CD4-positive, alpha-beta T cell treated with Interleukin-2 at 100 ng/mL for 4 hours (primary cell): ENCODE data around the gene ACSL4.
"Not testable (repeated sequence)": the region's sequence is repeated elsewhere in the genome, so short reads cannot be mapped to it uniquely, and the experiment has no call there.

Experiments used
- DNase-seq: peaks from one replicate; pipeline ENCODE4 v3.0.0-alpha.2; 2020; ENCODE audit warnings: low spot score

The ACSL4 gene

DNA sequence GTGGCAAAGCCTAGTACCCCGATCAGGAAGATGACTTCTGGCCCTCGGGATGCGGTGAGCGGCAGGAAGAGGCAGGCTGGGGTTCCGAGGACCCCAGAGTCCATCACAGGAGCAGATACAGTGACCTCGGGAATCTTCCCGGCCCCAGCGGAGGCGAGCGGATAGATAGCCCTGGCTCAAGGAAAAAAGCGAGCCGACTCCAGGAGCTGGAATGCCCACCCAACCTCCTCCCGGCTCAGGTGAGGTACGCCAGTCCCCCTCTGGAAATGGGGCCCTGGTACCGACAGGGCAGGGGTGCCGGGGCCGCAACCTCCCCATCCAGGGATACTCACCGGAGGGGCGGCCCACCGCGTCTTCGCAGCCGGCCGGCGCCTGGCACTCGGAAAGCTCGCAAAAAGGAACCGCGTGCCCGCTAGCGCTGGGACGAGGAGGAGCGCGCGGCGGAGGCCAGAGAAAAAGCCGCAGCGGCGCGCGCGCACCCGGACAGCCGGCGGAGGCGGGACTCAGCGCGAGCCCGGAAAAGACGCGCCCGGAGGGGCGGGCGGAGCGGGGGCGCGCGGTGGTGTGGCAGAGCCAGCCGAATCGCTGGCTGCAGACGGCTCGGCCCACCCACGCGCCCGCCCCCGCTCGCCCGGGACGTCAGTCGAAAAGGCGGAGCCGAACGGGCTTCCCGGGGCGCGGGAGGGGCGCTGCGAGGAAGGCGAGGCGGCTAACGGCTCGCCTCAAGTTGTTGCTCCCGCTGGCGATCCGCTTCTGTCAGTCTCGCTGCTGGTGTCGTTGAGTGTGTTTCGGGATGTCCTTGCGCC is at the start of gene ACSL4:
Gene ACSL4, minus strand, starts transcription at position 451 of the 806 bp plus-strand sequence. CDS start 49,894 bp downstream, outside the sequence.
- peak; percentile 82 for DNase-seq

DNA sequence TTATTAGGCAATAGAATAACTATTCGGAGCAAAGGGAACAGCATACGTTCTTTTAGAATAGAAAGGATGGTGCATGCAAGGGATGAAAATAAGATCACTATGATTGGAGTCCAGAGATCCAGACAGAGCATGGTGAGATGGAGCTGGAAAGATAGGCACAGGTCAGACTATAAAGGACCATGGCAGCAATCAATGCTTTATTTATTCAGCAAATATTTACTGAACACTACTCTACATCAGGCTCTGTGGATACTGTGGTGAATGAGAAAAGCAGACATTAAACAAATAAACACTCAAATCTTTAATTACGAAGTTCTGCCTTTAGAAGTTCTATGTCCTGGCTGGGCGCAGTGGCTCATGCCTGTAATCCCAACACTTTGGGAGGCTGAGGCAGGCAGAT is 44.7 kb upstream of the ACSL4 start:
- no peak for DNase-seq

DNA sequence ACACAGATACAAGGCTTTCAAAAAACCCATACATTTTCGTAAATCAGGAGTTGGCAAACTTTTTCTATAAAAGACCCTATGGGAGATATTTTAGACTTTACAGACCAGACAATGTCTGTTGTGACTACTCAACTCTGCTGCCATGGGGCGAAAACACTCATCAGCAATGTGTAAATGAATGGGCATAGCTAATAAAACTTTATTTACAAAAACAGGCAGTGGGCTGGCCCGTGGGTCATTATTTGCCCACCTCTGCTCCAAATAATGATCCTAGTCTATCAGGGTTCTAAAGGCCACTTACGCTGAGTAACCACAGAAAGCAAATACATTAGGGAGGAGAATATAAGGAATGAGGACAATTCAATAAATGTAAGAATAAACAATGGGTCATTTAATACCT is 43.9 kb upstream of the ACSL4 start:
- DNase-seq, result no peak

DNA sequence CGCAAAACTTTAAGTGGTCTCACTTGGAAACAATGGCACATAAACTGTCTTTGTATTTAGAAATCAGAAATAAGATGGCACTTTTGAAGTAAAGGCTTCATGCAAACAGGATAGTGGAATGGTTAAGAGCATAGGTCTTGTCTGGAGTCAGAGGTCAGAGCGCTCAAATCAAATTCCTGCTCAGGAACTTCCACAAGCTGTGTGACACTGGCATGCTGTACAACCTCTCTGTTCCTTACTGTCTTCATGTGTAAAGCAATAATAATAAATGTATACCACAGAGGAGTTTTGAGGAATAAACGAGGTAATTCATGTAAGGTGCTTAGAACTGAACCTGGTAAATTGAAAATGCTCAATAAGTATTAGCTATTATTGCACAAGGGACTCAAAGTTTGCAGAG is 43.4 kb upstream of the ACSL4 start:
- DNase-seq, result no peak

DNA sequence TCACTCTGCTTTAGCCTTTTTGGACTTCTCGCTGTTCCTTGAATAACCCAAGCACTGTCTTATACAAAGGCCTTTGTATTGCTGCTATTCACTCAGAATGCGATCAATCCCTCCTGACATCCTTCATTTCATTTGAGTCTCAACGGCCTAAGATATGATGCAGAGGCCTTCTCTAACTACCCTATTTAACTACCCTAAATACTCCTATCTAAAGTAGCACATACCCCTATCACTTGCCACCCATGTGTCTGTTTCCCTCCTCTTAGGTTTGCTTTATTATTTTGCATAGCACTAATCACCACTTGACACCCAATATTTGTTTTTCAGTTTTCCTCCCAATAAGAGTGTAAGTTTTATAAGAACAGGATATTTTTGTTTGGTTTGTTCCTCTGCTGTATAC is 42.3 kb upstream of the ACSL4 start:
- DNase-seq, result no peak

DNA sequence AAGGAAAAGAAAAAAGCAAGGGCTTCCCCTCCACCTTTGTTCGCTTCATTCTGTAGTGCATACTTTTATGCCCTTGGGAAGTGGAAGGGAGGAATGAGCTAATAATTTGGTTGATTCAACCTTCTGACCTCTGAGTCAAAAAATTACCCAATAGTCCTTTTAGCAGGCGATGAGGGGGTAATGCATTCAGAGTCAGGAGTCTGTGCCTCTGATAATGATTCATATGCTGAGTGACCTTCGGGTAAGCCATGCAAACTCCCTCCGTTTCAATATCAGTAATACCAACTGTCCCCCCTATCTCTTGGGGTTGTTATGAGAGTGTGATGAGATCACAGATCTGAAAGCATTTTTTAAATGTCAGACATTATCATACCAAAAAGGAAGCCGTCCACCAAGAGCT is 41.6 kb upstream of the ACSL4 start:
- no peak for DNase-seq

DNA sequence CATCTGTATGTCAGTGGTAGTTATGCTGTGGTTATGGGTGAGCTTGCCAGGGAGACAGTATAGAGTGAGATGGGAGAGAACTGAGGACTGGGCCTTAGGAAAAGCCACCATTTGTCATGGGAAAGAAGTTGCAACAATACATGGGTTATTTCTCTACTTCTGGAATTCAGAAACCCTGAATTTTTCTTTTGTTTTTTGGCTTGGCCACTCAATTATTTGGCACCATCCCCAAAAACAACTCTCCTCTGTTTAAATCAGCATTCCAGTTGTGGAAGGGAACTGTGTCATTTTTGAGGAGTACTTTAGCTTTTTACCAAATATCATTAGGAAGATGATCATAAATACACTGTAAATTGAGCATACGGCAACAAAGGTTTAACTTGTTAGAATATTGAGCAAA is 41.1 kb upstream of the ACSL4 start:
- DNase-seq, result no peak

DNA sequence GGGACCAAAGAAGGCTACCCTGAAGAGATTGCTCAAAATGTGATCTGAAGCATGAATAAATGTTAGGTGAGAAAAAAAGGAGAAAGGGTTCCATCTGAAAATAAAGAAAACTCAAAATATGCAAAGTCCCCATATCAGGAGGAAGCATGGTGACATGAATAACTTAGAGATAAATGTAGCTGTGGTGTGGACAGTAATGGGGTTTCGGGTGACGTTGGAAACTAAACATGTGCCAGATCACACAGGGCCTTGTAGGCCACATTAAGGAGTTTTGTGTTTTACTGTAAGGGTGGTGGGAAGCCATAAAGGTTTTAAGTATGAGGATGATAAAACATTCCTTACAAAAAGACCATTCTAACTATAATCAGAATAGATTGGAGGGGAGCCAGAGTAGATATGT is 40.3 kb upstream of the ACSL4 start:
- no peak for DNase-seq

DNA sequence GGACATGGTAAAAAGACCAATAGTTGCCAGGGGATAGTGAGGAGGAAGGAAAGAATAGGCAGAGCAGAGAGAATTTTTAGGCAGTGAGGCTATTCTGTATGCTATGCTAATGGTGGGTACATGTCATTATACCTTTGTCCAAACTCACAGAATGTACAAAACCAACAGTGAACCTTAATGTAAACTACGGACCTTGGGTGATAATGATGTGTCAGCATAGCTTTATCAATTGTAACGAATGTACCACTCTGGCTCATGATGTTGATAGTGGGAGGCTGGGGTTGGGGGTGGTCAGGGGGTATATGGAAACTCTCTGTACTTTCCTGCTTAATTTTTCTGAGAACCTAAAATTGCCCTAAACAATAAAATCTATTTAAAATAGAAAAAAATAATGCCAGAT is 37.7 kb upstream of the ACSL4 start:
- no peak for DNase-seq

DNA sequence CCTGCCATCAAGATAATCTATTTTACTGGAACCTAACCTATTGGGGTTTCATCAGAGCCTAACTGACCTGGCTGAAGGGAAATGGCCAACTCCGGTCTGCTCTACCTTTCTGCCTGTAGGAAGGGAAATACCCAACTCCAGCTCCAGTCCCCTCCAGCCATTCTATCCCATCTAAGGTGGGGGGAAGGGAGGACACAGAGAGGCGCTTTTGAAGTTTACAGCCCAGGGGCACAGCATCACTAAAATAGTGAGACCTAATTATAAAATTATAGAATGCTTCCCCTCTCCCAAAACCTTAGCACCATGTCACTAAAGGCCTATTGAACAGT is 27.8 kb upstream of the ACSL4 start:
- no peak for DNase-seq

DNA sequence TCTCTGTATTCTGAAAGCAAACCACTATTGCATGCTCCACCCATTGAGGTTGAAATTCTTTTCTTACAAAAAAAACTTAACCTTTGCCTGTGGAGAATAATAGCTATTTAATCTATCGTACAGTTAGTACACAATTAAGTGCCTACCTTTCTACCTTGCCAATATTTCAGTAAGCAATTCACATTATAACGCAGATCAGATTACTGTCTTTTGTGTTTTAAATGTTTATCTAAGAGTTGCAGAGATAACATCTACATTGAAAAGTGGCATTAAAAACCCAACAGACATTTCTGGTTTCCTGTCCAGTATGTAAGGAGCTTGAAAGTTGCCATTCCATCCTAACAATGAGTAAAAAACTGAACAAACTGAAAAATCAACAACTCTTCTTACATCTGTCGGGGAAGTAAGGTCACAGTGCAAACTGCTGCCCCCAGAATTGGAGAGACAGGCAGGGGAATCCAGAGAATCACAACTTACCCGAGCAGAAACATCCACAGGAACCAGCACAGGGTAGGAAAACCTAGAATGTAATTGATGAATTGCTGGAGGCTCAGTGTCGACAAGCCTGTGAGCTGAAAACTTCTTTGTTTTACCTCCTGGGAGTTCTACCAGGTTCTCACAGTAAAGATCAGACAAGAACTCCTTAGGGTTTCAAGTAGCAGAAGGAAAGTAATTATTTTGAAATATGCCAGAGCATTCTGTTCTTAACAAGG is 27.3 kb upstream of the ACSL4 start:
- no peak for DNase-seq

DNA sequence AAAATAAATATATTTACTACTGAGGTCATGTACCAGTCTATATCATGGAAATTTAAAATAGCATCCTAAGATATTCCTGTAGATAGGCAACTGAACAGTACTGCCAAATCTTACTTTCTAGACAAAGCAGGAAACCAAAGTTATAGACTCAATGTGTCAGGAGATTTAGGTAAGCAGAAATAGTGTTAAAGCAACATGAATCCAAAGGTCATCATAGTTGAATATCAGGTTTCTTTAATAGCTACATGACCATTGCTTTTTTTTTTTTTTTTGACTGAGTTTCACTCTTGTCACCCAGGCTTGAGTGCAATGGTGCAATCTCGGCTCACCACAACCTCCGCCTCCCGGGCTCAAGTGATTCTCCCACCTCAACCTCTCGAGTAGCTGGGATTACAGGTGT is 20.2 kb upstream of the ACSL4 start:
- DNase-seq, result no peak

DNA sequence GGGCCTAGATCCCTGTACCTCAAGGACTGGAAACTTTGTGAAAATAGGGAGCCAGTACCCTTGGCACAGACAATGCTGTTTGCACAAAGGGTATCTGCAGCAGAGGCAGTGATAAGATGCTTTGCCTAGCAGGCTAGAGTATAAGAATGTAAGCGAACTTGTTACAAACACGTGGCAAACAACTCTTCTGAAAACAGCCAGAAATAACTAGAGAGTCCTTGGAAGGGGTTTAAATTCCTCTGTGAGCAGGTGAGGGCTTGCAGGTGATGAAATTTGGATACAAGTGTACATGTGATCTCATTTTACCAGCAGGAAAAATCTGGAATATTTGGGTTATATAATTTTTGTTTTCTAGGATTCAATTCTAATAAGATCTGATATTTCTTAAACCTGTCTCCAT is 18.6 kb upstream of the ACSL4 start:
- no peak for DNase-seq

DNA sequence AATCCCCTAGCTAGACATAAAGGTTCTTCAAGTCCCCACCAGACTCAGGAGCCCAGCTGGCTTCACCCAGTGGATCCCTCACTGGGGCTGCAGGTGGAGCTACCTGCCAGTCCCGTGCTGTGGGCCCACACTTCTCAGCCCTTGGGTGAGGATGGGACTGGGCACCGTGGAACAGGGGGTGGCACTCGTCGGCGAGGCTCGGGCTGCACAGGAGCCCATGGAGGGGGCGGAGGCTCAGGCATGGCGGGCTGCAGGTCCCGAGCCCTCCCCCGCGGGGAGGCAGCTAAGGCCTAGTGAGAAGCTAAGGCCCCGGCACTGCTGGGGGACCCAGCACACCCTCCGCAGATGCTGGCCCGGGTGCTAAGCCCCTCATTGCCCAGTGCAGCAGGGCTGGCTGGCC is 16.1 kb upstream of the ACSL4 start:
- DNase-seq, result no peak

DNA sequence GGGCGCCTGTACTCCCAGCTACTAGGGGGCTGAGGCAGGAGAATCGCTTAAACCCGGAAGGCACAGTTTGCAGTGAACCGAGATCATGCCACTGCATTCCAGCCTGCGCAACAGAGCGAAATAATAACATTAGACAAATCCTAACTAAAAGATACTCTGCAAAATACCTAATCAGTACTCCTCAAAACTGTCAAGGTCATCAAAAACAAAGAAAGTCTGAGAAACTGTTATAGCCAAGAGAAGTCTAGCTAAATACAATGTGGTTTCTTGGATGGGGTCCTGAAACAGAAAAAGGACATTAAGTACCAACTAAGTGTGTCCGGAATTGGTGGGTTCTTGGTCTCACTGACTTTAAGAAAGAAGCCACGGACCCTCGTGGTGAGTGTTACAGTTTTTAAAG is 14.6 kb upstream of the ACSL4 start:
- no peak for DNase-seq

DNA sequence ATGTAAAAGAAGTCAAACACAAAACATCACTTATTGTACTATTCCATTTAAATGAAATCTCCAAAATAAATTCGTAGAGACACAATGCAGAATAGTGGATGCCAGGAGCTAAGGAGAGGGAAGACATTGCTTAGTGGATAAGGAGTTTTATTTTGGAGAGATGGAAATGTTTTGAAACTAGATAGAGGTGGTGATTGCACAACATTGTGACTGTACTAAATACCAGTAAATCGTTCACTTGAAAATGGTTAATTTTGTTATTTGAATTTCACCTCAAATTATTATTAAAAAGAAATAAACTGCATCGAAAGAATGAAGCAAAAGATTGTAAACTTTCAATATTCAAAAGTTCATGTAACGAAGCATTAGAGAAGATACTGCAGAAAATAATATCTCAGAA is 9.7 kb upstream of the ACSL4 start:
- DNase-seq, result no peak

DNA sequence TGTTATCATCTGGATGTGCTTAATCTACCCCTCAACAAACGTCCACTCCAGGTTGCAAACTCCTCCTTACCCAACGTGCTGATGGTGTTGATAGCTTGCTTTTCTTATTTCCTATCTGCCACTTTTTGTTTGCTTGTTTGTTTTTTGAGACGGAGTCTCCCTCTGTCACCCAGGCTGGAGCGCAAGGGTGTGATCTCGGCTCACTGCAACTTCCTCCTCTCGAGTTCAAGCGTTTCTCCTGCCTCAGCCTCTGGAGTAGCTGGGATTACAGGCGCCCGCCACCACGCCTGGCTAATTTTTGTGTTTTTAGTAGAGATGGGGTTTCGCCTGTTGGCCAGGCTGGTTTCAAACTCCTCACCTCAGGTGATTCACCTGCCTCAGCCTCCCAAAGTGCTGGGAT is 7.8 kb upstream of the ACSL4 start:
- not testable (repeated sequence) for DNase-seq

DNA sequence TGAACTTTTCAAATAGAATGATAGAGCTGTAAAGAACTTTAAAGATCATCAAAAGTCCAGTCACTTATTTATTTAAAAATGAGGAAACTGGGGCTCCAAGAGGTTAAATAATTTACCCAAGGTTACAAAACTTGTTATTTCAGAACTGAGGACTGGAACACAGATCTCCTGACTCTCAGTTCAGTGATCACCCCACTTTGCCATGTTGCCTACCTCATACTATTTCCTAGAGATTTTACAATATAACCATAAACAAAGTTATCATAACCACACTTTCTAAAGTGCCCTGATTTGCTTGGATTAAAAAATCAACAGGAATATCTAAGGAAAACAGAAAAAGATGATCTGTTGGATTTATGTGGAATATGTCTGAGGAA is 7.4 kb upstream of the ACSL4 start:
- no peak for DNase-seq

DNA sequence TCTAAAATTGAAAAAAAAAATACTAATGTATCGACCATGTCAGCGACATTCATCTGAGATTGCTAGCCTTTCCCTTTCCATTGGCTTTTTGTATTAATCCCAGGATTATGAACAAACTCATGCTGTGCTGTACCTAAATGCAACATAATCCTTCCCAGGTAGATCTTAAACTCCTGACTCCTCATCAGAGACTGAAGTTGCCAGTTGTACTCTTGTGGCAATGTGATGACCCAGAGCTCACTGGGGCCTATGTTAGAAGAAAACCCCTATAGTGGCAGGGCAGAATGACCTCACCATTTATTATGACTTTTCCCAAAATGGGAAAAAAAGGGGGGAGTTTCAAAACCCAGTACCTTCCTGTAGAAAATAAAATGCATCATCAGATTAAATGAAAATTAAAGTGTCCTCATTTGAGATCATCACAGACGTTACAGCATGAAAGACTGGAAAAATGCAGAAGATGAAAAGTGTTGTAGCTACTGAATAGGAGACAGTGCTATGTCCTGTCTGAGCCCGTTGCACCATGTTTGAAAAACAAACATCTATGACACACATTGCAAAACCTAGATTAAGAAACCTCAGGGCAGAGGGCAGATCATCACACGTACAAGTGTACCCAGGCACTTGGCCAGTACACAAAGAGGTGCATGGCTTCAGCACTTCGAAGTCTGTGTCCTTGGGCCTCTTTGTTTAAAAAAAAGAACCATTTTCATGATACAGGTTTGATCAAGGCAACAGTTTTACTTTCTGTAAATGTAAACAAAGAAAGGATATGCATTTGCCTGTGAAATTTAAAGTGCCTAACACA is 6.8 kb upstream of the ACSL4 start:
- DNase-seq, result no peak

DNA sequence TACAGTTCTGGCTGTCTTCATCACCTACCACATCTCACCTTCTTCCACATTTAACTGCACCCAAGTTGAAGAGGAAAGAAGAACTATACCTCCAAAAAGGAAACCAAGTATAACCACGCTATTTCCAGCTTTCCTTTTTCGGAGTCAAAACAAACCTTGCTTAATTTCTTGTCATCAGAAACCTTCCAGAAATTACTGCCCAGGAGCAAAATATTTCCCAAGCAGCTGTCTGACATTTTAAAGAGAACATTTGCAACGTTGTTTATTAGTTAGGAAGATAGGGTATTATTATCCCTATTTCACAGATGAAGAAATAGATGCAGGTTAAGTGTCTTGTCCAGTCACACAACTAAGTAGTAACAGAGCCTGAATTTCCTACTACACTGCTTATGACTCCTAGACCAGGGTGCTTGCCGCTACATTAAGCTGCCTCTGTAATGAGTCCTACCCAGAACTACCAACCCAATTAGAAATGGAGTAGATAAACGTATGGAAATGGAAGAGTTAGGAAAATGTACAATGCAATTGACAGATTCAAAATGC is 2.2 kb upstream of the ACSL4 start:
- DNase-seq, result no peak

DNA sequence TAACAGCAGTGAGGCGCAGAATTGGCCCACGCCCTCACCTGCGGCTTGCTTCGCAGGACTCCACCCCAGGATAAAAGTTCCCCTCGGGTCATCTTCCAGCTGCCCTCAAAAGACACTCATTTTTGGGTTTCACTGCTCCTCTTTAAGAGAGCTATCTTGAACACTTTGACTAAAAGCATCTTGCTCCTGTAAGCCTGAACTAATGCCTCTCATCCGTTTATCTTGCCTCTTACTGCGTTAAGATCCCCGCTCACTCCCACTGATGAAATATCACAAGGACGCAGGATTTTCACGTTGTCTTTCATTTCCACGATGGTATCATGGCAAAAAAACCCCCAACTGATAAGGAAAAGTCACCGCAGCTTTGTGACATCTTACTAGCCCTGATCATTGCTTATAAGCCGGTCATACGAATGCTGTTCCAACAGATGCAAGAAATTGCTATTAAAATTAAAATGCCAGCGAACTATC is 591 bp upstream of the ACSL4 start:
- no peak for DNase-seq

DNA sequence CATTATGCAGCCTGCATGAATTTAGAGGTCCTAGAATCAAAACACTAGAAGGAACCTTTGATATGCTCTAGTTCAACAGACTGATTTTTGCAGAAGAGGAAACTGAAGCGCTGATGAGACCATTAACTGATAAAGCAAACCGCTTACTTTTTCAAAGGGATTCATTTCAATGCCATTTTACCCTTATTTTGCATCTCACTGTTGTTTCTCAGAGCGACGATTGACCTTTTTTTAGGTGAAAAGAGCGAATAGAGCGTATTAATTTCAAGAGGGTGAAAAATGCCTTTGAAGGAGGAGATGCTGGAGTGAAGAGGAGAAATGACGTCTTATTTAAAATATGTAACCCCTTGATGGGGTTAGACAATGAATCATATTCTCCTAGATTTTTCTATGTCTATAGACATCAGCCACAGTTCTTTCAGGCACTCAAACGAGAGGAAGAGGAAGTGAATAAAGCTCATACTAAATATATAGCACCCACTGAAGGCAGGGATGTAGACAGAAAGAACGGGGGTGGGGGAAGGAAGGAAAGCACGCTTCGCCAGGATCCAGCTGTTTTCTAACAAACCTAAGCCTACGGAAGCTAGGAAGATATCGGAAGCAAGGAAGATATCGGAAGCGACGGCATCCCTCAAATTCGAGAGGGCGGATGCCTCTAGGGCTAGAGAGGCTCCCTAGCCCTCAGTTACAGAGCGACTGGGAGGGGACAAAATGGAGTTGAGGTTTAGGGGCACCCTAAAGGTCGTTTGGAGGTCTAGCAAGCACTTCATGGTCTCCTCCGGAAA is 848 bp downstream of the ACSL4 start:
- peak; percentile 32 for DNase-seq
